DMS 273 treated with DMSO at 0.1 percent for 48 hours (cell line): ENCODE results near the gene DOCK2.
A peak's percentile ranks its signal among the peaks of the same experiment; 100 is the strongest.

ENCODE experiments used
- DNase-seq: peaks from one replicate; lab custom pipeline; 2025; lab: John Stamatoyannopoulos, UW

Gene DOCK2

DNA sequence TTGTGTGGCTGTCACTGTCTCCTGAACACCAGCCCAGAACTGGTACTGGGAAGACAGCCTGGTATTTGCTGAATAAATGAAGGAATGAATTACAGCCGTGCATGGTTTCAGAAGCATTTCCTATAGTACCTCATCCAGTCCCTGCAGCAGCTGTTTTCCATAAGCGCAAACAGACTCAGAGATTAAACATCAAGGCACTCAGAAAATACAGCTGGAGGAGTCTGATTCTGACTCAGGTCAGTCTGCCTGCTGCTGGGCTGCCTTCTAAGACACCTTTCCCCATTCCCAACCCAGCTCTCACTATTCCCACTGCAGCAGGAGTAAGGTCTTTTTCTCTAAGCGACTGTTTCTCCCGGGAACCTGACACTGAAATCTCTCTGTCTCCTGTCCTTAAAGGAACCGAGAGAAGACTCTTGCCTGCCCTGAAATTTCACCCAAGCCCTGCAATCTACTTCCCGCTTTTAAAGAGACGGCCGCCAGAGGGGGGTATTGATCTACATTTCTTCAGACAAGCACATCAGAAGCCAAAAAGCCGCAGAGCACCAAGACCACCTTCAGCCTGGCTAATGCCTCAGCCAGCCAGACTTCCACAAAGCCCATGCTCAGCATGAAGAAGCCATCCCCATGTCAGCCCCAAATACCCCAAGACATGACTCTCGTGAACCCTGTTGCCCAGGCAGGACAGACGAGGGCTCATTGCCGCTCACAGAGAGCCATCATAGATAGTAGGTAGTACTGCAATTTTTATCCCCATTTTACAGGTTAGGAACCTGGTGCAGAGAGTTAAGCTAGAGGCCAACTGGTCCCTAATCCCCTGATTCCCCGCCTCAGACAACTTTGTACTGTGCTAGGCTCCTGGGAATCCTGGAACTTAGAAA, 463.2 kb downstream of the DOCK2 start:
- peak; percentile 33 for DNase-seq

DNA sequence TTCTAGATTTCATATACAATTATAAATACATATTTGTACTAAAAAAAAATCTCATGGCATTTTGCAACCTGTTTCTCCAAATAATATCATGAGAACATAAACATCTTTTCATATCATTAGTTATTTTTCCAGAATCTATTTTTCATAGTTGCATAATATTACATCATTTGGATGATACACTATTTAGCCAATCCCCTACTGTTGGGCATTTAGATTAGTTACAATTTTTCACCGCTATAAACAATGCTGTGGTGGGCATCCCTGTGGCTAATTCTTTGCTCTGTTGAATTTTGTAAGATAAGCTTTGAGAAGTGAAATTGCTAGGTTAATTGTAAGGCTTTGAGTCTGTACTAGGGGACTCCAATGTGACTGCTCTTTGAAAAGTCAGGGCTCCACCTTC, 466.4 kb downstream of the DOCK2 start:
- no peak for DNase-seq

DNA sequence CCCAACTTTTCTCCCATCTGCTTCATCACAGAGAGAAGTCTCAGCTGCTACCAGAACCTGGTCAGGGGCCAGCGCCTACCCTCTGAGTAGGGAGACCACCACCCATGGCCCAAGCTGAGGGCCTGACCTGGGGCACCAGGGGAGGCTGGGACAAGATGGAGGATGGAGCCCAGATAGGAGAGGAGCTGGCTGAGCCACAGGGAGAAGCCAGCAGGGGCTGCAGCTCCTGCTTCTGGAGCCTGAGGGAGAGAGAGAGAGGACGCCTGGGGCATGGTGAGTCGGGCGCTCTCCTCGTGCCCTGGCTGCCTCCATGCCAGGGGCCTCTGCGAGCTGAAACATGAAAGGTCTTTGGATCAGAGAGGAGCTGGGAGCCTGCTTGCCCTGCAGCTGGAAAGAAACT, 467.2 kb downstream of the DOCK2 start:
- DNase-seq = no peak

- DNase-seq = no peak
Observed at GRCh38 chr5:170104710-170105109, 467.6 kb downstream of the DOCK2 start.

DNA sequence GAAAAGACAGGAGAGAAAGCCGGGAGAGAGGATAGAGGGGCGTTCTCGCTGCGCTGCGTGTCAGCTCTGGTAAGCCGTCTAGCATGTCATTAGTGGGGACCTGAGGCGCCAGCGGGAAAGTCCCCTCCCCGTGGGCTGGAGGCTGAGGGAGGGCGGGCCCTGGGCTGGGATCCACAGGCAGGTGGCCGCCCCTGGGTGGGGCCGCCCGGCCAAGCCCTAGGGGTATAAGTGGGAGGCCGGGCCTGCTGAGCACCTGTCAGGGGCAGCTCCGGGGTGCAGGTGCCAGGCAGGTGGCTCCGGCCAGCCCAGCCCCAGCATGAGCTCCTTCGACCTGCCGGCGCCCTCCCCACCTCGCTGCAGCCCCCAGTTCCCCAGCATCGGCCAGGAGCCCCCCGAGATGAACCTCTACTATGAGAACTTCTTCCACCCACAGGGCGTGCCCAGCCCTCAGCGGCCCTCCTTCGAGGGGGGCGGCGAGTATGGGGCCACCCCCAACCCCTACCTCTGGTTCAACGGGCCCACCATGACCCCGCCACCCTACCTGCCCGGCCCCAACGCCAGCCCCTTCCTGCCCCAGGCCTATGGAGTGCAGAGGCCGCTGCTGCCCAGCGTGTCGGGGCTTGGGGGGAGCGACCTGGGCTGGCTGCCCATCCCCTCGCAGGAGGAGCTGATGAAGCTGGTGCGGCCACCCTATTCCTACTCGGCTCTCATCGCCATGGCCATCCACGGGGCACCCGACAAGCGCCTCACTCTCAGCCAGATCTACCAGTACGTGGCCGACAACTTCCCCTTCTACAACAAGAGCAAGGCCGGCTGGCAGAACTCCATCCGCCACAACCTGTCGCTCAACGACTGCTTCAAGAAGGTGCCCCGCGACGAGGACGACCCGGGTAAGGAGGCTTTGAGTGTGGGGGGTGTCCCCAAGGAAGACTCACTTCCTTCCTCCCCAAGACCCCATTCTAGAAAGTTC, 468.9 kb downstream of the DOCK2 start, which contains the start of gene FOXI1:
Gene FOXI1 (plus strand): TSS at position 256 of the 970 bp plus-strand sequence. CDS start 61 bp downstream, at position 317.
- no peak for DNase-seq

- no peak for DNase-seq
Observed at GRCh38 chr5:170107674-170108073, 470.6 kb downstream of the DOCK2 start.

DNA sequence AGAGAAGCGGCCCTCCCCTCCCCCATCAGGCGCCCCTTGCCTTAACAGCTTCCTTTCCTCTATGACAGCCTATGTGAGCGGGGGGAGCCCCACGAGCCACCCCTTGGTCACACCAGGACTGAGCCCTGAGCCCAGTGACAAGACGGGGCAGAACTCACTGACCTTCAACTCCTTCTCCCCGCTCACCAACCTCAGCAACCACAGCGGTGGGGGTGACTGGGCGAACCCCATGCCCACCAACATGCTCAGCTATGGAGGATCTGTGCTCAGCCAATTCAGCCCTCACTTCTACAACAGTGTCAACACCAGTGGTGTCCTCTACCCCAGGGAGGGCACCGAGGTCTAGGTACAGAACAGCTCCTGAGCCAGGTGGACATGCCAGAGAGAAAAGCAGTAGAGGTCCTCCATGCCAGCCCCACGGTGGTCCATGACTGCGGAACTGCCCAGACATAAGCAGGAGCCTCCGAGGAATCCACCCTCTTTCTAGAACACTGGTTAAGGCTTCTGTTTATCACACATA, 471.3 kb downstream of the DOCK2 start:
- DNase-seq = no peak

GRCh38 chr5:170109059-170110031, 472.3 kb downstream of the DOCK2 start:
- no peak for DNase-seq

GRCh38 chr5:170110403-170111087, 473.5 kb downstream of the DOCK2 start:
- DNase-seq = no peak

DNA sequence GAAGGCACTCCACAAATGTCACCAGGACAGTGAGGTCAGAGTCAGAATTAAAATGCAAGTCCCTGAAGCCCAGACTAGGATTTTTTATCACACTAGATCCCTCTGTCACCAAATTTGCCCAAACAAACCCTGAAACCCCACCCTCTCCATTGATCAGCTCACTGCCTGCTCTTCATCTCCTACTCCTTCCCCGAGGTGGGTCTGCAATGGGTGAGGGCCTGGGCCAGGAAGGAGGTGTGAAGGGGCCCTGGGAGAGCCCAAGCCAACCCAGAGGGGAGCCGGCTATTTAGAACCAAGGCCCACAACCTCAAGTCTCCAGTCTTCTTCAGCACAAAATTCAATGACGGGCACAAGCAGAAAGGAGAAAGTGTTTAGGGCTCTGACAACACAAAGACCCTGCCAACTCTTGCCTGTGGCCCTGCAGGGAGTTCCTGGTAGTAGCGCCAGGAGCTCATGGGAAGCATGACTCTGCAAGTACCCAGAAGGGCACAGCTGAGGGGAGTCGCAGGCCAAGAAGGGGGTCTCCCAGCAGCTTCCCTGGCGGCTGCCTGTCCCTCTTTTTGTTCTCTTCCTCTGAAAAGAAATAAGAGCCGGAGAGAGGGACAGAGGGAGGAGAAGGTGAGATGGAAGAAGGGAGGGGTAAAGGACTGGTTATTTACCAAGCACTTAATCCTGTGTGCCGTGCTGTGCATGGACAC, 474.2 kb downstream of the DOCK2 start:
- no peak for DNase-seq

DNA sequence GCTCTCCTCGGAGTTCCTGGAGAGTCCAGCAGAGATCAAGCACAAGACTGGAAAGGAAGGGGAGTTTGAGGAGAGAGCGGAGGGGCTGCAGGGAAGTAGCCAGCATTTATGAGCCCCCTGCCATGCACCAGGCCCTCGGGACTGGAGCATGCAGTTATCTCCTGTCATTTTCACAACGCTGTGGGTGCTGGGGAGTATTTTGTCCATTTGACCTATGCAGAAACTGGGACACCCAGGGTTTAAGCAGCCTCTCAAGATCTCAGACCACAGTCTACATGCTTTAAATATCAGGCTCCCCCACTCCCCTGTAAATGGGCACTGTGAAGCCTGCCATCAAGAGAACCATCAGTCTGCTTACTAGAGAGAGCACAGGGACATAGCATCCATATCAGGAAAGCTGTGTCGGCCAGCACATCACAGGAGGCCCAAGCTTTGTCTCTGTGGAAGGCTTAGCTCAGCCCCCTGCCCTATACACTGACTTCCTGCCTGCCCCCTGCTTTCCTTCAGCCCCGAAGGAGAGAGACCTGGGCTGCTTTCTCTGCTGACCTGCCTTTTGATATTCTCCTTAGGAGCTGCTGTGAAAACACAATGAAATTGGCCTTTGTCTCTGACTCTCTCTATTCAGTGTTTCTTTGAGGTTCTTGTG, 475.9 kb downstream of the DOCK2 start:
- no peak for DNase-seq

DNA sequence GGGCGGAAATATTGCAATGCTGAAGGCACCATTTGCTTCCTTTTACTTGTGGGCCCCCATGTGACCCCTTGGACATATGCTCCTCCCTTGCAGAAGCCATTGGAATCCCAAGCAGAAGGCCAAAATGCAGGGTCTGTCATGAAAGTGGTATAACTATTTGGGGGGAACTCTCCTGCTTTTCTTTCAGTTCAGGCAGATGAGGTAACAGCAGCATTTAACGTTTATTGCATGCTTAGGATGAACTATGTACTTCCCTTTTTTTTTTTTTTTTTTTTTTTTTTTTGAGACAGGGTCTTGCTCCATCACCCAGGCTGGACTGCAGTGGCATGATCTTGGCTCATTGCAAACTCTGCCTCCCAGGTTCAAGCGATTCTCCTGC, 476.4 kb downstream of the DOCK2 start:
- no peak for DNase-seq

GRCh38 chr5:170114271-170114670, 477.2 kb downstream of the DOCK2 start:
- DNase-seq = no peak

- no peak for DNase-seq
Observed at GRCh38 chr5:170115925-170116324, 478.9 kb downstream of the DOCK2 start.

GRCh38 chr5:170117736-170118135, 480.7 kb downstream of the DOCK2 start:
- no peak for DNase-seq

GRCh38 chr5:170120576-170120975, 483.5 kb downstream of the DOCK2 start:
- no peak for DNase-seq

DNA sequence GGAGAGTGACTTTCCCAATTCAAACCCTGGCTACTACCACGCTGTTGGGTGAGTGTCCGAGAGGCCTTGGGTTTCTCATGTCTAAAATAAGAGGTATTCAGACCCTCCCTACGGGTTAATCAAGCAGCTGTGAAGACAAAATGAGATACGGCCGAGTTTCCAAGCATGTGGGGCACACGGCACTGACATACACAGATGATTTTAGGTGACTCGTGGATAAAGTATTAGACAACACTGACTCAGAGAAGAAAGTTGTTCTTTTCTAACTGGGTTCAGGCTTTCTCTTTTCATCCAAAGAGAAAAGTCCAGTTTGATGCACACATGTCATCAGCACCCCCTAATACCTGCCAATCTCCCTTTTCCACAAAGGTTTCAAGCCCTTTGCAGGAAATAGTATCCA, 484.2 kb downstream of the DOCK2 start:
- DNase-seq = no peak

GRCh38 chr5:170126061-170126460, 489.0 kb downstream of the DOCK2 start:
- no peak for DNase-seq

DNA sequence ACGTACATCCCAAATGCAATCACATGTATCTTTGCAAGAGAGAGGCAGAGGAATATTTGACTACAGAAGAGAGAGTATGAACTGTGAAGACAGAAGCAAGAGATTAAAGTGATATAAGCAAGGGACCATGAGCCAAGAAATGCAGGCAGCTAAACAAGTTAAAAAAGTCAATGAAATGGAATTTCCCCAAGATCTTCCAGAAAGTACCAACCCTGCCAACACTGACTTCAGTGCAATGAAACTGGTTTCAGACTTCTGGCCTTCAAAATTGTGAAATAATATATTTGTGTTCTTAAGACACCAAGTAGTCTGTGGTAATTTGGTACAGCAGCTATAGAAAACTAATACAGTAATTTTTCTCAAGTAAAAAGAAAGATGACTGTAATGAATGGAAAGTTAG, 489.6 kb downstream of the DOCK2 start:
- DNase-seq = no peak

- DNase-seq = no peak
Observed at GRCh38 chr5:170131235-170131634, 494.2 kb downstream of the DOCK2 start.
